ENCODE data around the gene ENO1.

The ENO1 gene

DNA sequence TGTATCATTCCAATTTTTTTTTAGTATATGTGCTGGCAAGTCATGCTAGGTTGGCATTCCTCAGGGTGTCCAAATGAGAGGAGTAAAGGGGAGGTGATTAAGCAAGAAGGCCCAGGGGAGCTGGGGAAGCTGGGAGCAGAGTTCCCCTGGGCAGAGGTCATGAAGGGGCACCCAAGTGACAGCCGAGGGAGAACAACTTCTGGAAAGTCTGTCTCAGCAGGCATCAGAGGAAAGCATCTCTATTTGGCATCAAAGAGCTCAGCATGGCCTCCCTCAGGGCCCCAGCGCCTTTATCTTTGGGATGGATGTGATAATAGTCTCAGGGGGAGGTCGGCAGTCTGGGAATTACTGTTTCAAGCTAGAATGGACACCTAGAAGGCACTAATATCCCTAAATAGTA, 5.0 kb upstream of the ENO1 start:
- no peaks in the 10 kb centered on the region for H3K9me3 Mint-ChIP-seq

DNA sequence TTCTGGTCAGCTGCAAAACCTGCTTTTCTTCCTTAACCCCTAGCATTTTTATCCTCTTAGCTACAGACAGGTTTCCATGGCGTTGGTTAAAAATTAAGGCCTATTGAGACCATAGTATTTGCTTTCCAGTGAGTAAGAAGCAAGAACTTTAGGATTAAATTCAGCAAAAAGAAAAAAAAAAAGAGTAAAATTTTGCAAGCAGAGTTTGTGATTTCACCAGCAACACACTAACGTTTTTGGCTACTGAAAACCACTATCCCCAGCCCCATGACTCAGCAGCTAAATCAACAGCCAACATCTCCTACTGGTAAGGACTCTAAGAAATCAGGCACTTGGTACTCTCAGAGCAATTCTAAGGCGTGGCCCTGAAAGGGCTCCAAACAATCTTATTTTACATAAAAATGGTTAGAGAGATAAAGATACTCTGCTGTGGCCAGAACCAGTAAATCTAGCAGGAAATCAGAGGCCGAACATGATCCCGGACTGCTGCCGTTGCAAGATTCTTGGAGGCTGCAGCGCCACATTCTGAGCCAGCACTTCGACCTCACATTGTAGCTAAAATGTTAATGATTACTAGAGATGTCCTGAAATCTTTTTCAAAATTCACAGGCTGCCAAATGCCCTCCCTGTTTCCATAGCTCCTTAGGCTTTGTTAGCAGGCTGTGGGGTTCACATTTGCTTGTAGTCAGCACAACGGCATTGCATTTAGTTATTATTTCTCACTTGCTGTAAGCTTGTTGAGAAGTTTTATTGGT, 1.6 kb upstream of the ENO1 start:
- DNase-seq, result peak in 1 of 2 donors; percentile 45

More for the DNA sequence above, 5.0 kb upstream of the ENO1 start:
- DNase-seq (no peak), ATAC-seq (no peak)
- Mint-ChIP-seq H3K4me3 (no peak overlapping the region), H3K4me1 (peaks cover 19% of the 10 kb centered on the region), H3K27me3 (no peaks in the 10 kb centered on the region), H3K27ac (no peak overlapping the region)

DNA sequence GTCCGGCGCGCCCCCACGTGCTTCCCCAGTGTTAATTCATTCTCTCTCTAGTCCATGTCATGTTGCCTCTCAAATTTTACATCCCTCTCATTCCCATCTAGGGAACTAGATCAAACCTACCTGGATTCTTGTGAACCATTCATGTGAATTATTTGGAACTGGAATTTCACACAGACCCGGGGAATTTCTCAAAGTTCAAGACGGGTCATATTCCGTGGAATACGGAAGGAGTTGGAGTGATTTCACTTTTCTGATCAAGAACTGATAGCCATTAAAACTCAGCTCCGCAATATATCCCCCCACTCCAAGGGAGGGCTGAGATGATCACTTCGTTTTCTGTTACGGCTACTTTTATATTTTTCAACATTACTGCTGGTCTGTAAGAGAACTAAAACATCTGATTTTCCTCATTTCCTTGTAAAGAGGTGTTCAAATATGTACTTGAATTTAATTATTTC, 1.0 kb upstream of the ENO1 start:
- no peak for DNase-seq

More for the DNA sequence above, 1.6 kb upstream of the ENO1 start:
- no peak for ATAC-seq
- H3K27ac Mint-ChIP-seq, result peak overlapping the region; percentile 95 to 96
- no peaks in the 10 kb centered on the region for H3K27me3 Mint-ChIP-seq
- peaks cover 34% of the 10 kb centered on the region for H3K4me1 Mint-ChIP-seq
- peak overlapping the region; percentile 89 to 93 for H3K4me3 Mint-ChIP-seq
- no peaks in the 10 kb centered on the region for H3K9me3 Mint-ChIP-seq

DNA sequence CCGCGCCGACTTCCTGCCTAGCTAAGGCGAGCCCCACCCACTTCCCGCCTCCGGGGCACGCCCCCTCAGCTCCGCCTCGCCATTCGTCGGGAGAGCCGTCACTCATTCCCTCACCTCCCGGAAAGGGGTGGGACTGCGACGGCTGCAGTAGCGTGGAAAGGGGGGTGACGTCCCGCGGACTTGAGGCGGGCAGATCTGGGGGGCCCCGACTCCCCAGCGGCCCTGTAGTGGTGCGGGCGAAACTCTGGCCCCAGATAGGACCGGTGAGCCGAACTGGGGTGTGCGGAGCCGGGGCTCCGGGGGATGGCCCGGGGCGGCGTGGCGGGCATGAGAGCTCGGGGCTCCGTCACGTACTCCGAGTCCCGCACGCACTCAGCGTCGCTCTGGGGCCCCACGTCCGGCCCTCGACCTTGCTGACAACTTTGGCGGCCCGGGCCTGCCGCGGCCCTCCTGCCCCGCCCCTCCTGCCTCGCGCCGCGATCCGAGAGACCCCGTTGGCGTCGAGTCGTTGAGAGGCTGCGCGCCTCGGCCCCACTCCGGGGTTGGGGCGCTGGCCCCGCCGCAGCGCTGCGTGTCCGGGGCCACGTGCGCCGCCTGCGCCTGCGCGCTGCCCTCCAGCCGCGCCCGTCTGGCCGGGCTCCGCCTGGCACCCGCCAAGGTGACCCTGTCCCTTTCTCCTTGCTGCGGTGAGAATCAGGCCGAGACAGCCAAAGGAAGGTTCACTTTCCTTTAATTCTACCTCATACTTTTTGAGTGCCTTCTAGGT, 395 bp upstream of the ENO1 start:
- peak overlapping the region; percentile 93 to 99 for H3K4me3 Mint-ChIP-seq
- peaks cover 45% of the 10 kb centered on the region for H3K4me1 Mint-ChIP-seq
- H3K9me3 Mint-ChIP-seq, result no peaks in the 10 kb centered on the region
- DNase-seq (peak; percentile 100), ATAC-seq (peak; percentile 83)
- H3K27ac Mint-ChIP-seq, result peak overlapping the region; percentile 99 to 100
- H3K27me3 Mint-ChIP-seq, result no peaks in the 10 kb centered on the region

More for the DNA sequence above, 1.0 kb upstream of the ENO1 start:
- Mint-ChIP-seq H3K4me3 (peak overlapping the region; percentile 89 to 93), H3K27ac (peak overlapping the region; percentile 95 to 96), H3K4me1 (peaks cover 40% of the 10 kb centered on the region), H3K27me3 (no peaks in the 10 kb centered on the region), H3K9me3 (no peaks in the 10 kb centered on the region)
- ATAC-seq, result no peak

DNA sequence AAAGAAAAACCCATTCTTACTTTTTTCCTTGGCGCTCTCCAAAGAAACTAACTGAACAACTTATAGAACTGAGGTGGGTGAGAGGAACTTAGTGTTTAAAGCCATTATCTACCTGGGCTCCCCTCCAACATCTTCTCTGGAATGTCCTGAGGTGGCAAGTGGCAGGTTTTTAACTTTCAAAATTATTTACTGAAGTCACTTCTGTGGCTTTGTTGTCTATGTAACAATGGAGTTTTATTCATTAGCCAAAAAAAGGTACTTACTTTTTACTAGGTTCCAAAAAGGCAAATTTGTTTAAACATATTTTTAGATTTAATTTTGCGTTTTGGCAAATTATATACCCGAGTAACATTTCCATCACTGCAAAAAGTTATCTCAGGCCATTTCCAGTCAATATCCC, 2.4 kb downstream of the ENO1 start:
- DNase-seq, result no peak
- ATAC-seq, result no peak
- peak overlapping the region; percentile 99 to 100 for H3K27ac Mint-ChIP-seq
- H3K9me3 Mint-ChIP-seq, result no peaks in the 10 kb centered on the region
- peak overlapping the region; percentile 91 to 99 for H3K4me3 Mint-ChIP-seq
- H3K4me1 Mint-ChIP-seq, result peaks cover 73% of the 10 kb centered on the region
- H3K27me3 Mint-ChIP-seq, result no peaks in the 10 kb centered on the region

DNA sequence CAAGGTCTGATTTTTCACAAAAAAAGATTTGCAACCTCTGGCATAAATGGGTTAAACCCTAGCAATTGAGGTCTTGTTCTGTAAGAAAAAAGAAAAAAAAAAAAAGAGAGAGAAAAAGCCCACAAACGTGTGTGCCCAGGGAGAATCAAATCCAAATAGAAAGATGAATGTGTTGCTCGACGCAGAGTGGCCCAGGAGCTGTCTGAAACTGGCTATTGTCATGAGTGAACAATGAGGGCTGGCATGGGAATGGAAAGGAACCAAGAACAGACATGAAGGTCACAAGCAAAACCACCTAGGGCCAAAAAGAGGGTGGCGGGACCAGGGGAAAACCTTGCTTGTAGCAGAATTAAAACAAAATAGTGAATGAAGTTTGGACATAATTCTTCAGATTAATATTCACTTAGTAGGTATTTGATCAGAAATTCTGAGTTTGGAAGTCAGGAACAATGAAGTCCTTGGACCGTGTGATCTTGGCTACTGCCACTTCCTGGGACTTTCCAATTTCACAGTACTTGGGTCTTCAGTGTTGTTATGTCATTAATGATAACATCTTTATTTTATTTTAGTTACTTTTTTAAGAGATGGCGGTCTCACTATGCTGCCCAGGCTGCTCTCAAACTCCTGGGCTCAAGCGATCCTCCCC, 3.1 kb downstream of the ENO1 start:
- Mint-ChIP-seq H3K9me3 (no peaks in the 10 kb centered on the region), H3K4me3 (peak overlapping the region; percentile 91 to 99), H3K4me1 (peaks cover 74% of the 10 kb centered on the region), H3K27me3 (no peaks in the 10 kb centered on the region), H3K27ac (peak overlapping the region; percentile 81 to 100)
- no peak for ATAC-seq
- DNase-seq, result no peak

DNA sequence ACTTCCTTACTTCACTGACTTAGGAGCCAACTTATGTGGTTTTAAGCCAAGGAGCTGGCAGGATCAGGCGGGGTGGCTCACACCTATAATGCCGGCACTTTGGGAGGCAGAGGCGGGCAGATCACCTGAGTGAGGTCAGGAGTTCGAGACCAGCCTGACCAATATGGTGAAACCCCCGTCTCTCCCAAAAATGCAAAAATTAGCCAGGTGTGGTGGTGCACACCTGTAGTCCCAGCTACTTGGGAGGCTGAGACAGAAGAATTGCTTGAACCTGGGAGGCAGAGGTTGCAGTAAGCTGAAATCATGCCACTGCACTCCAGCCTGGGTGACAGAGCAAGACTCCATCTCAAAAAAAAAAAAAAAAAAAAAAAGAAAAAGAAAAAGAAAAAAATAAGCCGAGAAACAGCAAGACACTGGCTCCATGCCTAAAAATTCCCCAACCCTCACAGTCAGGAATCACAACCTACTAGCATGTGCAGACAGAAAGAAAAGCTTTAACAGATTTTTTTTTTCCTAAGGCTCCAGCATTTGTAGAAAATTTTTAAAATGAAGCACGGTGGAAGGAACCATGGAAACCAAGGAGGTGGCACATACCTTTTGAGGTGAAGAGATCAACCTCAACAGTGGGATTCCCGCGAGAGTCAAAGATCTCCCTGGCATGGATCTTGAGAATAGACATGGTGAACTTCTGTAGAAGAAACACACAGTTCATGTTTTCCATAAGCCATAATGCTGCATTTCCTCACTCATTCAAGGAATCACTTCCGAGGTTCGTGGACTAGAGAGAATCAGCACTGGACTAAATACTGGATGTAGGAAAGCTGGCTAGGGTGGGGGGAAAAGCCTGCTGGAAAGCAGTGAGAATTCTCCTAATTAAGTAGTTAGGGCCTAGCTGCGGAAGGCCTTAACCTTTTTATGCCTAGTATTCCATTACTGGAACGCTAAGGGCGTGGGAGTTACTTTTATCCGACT, 4.0 kb downstream of the ENO1 start:
- H3K27me3 Mint-ChIP-seq, result no peaks in the 10 kb centered on the region
- ATAC-seq, result no peak
- peak overlapping the region; percentile 91 to 99 for H3K4me3 Mint-ChIP-seq
- DNase-seq, result no peak
- H3K4me1 Mint-ChIP-seq, result peaks cover 74% of the 10 kb centered on the region
- H3K27ac Mint-ChIP-seq, result peak overlapping the region; percentile 13 to 100
- H3K9me3 Mint-ChIP-seq, result no peaks in the 10 kb centered on the region

DNA sequence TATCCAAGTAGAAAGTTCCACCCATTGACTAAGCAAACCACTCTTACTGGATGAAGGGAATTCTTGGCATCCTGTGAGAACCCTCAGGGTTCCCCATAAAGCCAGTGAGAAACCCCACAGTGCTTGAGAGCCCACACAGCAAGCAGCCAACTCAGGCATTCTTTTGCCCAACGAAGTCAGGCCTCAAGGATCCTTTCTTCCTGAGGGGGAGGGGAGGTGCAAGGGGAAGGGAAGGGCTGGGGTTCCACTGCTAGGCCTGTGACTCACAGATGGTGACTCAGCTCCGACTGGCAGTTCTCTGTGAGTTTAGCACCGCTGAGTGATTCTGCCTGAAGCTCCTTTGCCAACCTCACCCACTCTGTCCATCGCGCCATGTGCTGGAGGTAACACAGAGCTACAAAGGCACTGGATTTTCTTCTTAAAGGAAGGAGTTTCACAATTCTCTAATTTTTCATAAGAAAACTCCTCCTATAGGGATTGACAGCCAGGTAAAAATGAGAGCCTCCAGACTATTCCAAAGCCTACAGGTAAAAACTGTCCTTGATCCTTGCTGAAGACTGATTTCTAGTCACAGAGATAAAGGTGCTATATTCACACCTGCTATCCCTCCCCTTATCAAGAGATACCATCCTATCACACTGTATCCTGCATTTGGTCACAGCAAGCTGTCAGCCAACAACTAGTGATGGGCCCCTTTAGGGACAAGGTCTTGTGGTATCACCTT, 4.8 kb downstream of the ENO1 start:
- Mint-ChIP-seq H3K9me3 (no peaks in the 10 kb centered on the region), H3K4me1 (peaks cover 78% of the 10 kb centered on the region), H3K27me3 (no peaks in the 10 kb centered on the region), H3K4me3 (peak overlapping the region; percentile 91 to 99), H3K27ac (peak overlapping the region; percentile 70 to 93)
- ATAC-seq, result peak; percentile 57
- DNase-seq, result peak; percentile 37 to 73

DNA sequence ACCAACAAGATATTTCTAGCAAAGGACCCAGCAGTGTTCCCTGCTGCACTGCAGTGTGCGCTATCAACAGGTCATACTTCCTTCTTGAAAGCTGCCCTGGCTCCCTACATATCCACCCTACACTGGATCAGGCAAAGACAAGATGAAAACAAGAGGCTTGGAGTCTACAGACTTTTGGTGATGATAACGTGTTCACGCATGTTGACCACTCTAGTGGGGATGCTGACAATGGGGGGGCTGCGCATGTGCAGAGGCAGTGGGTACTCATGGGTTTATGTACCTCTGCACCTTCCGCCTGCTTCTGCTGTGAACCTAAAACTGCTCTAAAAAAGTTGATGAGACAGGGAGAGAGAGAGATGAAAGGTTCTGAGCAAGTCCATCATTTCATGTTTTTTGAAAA, 5.5 kb downstream of the ENO1 start:
- Mint-ChIP-seq H3K27ac (peak overlapping the region; percentile 69 to 70), H3K9me3 (no peaks in the 10 kb centered on the region), H3K4me3 (peak overlapping the region; percentile 91 to 99), H3K4me1 (peaks cover 80% of the 10 kb centered on the region), H3K27me3 (no peaks in the 10 kb centered on the region)
- ATAC-seq, result no peak
- no peak for DNase-seq

DNA sequence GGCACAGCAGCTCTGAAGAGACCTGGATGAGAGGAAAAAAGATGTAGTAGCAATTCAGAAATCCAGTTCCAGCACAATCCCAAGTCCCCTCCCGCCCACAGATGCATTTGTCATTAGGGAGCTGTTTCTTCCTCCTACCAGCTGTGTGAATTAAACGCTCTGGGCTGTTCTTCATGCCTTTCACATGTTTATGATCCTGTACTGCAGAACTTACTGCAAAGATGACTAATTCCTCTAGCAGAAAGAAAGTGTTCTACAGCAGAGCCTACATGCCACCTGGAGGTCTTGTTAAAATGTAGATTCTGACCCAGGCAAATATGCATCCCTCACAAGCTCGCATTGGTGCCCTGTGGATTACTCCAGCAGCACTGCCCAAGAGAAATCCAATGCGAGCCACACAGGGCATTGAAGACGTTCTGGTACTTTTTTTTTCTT, 6.5 kb downstream of the ENO1 start:
- Mint-ChIP-seq H3K27ac (peak overlapping the region in 1 of 2 donors; percentile 91), H3K4me1 (peaks cover 90% of the 10 kb centered on the region), H3K4me3 (peak overlapping the region; percentile 91 to 99), H3K27me3 (no peaks in the 10 kb centered on the region), H3K9me3 (no peaks in the 10 kb centered on the region)
- ATAC-seq (no peak), DNase-seq (no peak)

DNA sequence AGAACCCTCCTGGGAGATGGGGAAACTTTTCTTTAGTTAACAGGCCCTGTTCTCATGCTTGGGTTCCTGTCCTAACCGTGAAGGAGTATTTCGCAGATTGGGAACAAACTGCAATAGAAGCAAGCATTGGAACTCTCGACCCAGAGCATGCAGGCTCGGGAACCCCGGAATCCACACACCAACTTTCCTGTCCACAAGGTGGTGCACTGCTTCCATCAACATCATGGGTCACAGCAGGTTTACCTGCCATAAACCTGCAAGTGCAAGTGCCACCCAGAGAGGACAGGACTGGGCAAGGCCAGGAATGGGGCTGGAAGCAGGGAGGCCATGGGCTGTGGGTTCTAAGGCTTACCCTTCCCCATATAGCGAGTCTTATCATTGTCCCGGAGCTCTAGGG, 6.9 kb downstream of the ENO1 start:
- Mint-ChIP-seq H3K4me3 (peak overlapping the region; percentile 31 to 91), H3K4me1 (peaks cover 93% of the 10 kb centered on the region), H3K27ac (peak overlapping the region in 1 of 2 donors; percentile 69), H3K9me3 (no peaks in the 10 kb centered on the region), H3K27me3 (no peaks in the 10 kb centered on the region)
- DNase-seq (no peak), ATAC-seq (no peak)

DNA sequence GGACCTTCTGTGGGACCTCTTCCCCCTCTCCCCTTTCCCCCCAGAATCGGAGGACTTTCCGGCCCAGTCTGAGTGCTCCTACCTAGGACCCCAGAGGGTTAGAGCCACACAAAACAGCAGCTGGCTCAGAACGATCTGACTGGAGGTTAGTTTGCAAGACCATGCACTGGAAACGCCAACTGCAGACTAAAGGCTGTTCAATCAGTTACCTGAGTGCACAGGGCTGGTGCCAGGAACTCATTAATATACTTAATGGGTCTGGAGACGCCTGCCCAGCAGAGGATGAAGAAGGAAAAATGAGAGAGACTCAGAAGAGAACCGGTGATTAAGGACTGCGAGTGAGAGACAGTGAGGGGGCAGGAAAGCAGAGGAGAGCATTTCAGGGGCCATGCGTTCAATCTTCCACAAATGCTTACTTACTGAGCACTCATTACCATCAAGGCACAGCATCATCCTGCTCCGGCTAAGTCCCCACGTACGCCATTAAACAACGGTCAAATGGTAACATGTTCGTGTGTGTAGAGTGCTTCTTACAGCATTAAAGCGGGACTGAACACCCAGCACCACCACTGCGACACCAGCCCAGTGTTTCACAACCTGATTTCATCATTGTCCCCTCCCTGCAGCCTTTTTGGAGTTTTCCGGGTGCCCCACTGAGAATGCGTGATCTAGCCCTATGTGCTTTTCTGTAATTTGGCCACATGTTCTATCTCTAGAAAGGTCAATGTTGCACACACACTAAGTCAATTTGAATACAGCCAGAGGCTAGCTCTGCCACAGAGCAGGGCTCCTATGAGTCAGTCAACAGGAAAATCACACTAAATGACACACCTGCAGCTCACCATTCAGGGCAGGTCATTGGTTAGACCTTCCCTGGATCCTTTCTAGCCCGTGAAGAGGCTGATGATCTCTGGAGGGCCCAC, 7.6 kb downstream of the ENO1 start:
- DNase-seq (no peak), ATAC-seq (peak; percentile 35)
- Mint-ChIP-seq H3K27ac (peak overlapping the region; percentile 69 to 85), H3K27me3 (no peaks in the 10 kb centered on the region), H3K4me3 (peak overlapping the region; percentile 4 to 31), H3K9me3 (no peaks in the 10 kb centered on the region), H3K4me1 (peaks cover 90% of the 10 kb centered on the region)

DNA sequence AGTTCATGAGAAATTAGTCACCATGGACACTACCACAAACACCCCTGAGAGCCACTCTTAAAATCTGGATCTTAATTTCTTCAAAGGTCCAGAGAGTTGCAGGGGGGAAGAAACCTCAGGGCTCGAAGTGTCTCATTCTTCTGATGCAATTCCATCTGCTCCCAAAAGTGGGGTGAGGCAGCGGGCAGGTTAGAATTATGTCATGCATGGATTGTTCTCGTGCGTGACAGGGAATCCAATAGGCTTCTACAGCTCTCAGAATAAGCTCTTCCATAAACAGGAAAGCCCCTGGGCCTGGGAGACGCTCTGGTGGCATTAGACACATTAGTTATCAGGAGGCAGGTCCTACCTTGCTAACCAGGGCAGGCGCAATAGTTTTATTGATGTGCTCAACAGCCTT, 8.4 kb downstream of the ENO1 start:
- Mint-ChIP-seq H3K4me3 (no peak overlapping the region), H3K27me3 (no peaks in the 10 kb centered on the region), H3K4me1 (peaks cover 82% of the 10 kb centered on the region), H3K27ac (peak overlapping the region in 1 of 2 donors; percentile 19), H3K9me3 (no peaks in the 10 kb centered on the region)
- DNase-seq (no peak), ATAC-seq (no peak)

All from stimulated activated naive CD8-positive, alpha-beta T cell treated with anti-CD3 and anti-CD28 coated beads, Interleukin-15, amount 100 ng/mL, for 72 hours (primary cell).